Stimulated activated naive CD8-positive, alpha-beta T cell treated with anti-CD3 and anti-CD28 coated beads, Interleukin-15, Interleukin-2, amounts not matched to agents 100 ng/mL and 50 ng/mL, for 24 hours (primary cell): ENCODE data around the gene SKIDA1.
A peak's percentile ranks its signal among the peaks of the same experiment; 100 is the strongest.

ENCODE experiments used
- H3K27ac Mint-ChIP-seq: one replicate; pipeline ENCODE4 v1.8.0; 2021; ENCODE audit warnings: mild to moderate bottlenecking, mixed read lengths
- H3K27me3 Mint-ChIP-seq: one replicate; pipeline ENCODE4 v1.8.0; 2021; ENCODE audit warnings: mixed read lengths
- H3K36me3 Mint-ChIP-seq: one replicate; pipeline ENCODE4 v1.8.0; 2021; ENCODE audit warnings: low read depth, mixed read lengths
- H3K4me1 Mint-ChIP-seq: one replicate; pipeline ENCODE4 v1.8.0; 2021; ENCODE audit warnings: low read depth, mixed read lengths
- H3K4me3 Mint-ChIP-seq: one replicate; pipeline ENCODE4 v1.8.0; 2021; ENCODE audit warnings: mild to moderate bottlenecking, mixed read lengths
- H3K9me3 Mint-ChIP-seq: one replicate; pipeline ENCODE4 v1.8.0; 2021; ENCODE audit warnings: mixed read lengths

Gene SKIDA1

GRCh38 chr10:21523557-21524008, 1.9 kb downstream of the SKIDA1 start:
- peaks cover 47% of the 10 kb centered on the region for H3K4me1 Mint-ChIP-seq
- no peak overlapping the region for H3K27ac Mint-ChIP-seq
- H3K4me3 Mint-ChIP-seq: no peak overlapping the region

GRCh38 chr10:21522631-21523406, 2.7 kb downstream of the SKIDA1 start:
- H3K4me1 Mint-ChIP-seq: peaks cover 48% of the 10 kb centered on the region

More at GRCh38 chr10:21523557-21524008, 1.9 kb downstream of the SKIDA1 start:
- no peaks in the 10 kb centered on the region for H3K36me3 Mint-ChIP-seq
- H3K9me3 Mint-ChIP-seq: no peaks in the 10 kb centered on the region
- peaks cover 78% of the 10 kb centered on the region for H3K27me3 Mint-ChIP-seq

DNA sequence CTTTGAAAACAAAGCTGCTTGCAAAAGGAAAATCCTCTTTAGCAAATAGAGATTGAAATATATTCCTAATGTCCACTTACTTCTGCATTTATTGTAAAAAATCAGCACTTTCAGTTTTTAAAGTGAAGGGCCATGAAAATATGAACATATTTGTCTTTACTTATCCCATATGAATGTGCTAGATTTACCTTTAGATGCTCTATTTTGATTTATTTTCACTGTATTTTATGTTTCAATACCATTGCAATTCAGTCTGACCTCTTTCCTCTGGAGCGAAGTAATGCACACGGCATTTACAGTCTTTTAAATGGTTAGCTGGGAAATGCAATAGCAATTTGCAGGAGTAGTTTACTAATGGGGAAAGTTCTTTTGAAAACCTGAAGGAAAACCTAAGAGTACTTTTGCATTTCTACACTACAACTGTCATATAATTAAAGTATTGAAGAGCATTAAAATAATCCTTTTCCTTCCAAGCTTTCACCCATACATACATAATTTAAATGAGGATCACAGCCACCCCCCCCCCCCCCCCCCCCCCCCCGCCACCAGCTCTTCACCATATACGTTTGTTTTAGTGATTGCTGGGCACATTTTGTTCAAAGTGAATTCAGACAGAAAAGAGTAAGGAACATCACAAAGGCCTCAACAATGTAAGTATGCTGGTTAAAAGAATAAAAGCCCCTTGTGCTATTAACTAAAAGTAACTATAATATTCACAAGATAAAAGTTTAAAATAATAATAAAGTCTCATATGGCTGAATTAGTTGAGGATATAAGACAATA, 3.5 kb downstream of the SKIDA1 start:
- Mint-ChIP-seq H3K27ac (no peak overlapping the region), H3K4me1 (peaks cover 47% of the 10 kb centered on the region)

More at GRCh38 chr10:21522631-21523406, 2.7 kb downstream of the SKIDA1 start:
- H3K27me3 Mint-ChIP-seq: peaks cover 78% of the 10 kb centered on the region
- no peaks in the 10 kb centered on the region for H3K36me3 Mint-ChIP-seq
- no peaks in the 10 kb centered on the region for H3K9me3 Mint-ChIP-seq
- no peak overlapping the region for H3K27ac Mint-ChIP-seq
- no peak overlapping the region for H3K4me3 Mint-ChIP-seq

GRCh38 chr10:21520949-21521348, 4.5 kb downstream of the SKIDA1 start:
- H3K9me3 Mint-ChIP-seq: no peaks in the 10 kb centered on the region
- H3K27me3 Mint-ChIP-seq: peaks cover 83% of the 10 kb centered on the region
- H3K27ac Mint-ChIP-seq: no peak overlapping the region
- no peak overlapping the region for H3K4me3 Mint-ChIP-seq
- no peaks in the 10 kb centered on the region for H3K36me3 Mint-ChIP-seq
- peaks cover 45% of the 10 kb centered on the region for H3K4me1 Mint-ChIP-seq

More for the DNA sequence above, 3.5 kb downstream of the SKIDA1 start:
- Mint-ChIP-seq H3K9me3 (no peaks in the 10 kb centered on the region), H3K27me3 (peaks cover 82% of the 10 kb centered on the region), H3K4me3 (no peak overlapping the region), H3K36me3 (no peaks in the 10 kb centered on the region)

DNA sequence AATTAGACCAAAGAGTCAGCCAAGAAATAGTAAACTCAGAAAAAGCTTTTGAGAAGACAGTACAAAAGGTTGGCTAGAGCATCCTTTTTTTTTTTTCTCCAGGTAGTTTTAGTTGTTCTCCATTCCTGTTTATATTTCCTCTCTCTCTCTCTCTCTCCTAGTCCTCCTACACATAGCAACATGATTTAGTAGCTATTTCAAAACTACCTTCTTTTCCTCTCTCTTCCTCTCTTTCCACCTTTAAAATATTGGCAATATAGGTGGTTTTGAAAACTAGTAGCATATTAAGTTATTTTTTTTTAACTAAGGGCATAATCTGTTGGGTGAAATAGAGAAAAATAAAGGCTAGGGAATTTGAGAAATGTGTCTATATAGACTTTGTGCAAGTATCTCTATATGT, 5.0 kb downstream of the SKIDA1 start:
- Mint-ChIP-seq H3K4me1 (peaks cover 46% of the 10 kb centered on the region), H3K9me3 (no peaks in the 10 kb centered on the region), H3K36me3 (no peaks in the 10 kb centered on the region), H3K4me3 (peak overlapping the region; percentile 86), H3K27me3 (peaks cover 86% of the 10 kb centered on the region), H3K27ac (peak overlapping the region; percentile 32)

GRCh38 chr10:21519941-21520436, 5.5 kb downstream of the SKIDA1 start:
- Mint-ChIP-seq H3K4me1 (peaks cover 40% of the 10 kb centered on the region), H3K9me3 (no peaks in the 10 kb centered on the region), H3K4me3 (peak overlapping the region; percentile 86), H3K36me3 (no peaks in the 10 kb centered on the region), H3K27ac (no peak overlapping the region), H3K27me3 (peaks cover 86% of the 10 kb centered on the region)

- Mint-ChIP-seq H3K36me3 (no peaks in the 10 kb centered on the region), H3K27ac (no peak overlapping the region), H3K27me3 (peaks cover 86% of the 10 kb centered on the region), H3K4me1 (peaks cover 35% of the 10 kb centered on the region), H3K4me3 (peak overlapping the region; percentile 86), H3K9me3 (no peaks in the 10 kb centered on the region)
These were observed 6.0 kb downstream of the SKIDA1 start for GRCh38 chr10:21519397-21519933.

DNA sequence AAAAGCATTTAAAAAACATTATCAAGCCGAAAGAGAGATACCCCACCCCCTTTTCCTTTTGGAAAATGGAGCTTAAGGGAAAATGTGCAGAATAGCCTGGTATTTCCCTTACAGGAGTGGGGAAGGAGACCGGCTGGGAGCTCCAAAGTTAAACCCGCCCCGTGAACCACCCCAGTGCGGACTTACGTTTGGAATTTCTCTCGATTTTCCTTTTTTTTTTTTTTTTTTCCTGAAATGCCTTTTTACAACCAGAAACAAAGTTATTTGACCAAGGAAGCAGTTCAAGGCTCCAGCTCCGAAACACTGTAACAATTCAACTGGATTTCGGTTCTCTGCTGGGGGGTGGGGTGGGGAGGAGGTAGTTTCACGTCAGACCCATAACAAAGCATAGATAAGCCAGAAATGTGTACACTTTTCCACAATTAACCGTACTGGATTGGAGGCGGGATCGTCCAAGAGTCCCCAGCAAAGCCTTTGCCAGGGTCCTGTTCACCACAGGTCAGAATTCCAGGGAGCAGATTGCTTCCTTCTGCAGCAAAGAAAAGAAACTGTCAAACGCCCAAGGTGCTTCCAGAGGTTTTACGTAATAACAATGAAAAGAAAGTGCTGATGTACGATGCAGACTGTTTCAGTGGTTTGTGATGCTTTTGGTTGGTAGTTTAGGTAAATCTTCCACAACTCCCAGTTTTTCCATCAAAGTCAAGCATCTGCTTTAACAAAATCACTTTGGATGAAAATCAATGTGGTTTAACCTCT, 6.7 kb downstream of the SKIDA1 start:
- Mint-ChIP-seq H3K9me3 (no peaks in the 10 kb centered on the region), H3K27ac (no peak overlapping the region), H3K36me3 (no peaks in the 10 kb centered on the region), H3K4me3 (peak overlapping the region; percentile 86), H3K27me3 (peaks cover 84% of the 10 kb centered on the region), H3K4me1 (peaks cover 34% of the 10 kb centered on the region)

- Mint-ChIP-seq H3K9me3 (no peaks in the 10 kb centered on the region), H3K36me3 (no peaks in the 10 kb centered on the region), H3K27ac (no peak overlapping the region), H3K4me3 (peak overlapping the region; percentile 86), H3K4me1 (peaks cover 34% of the 10 kb centered on the region), H3K27me3 (peaks cover 84% of the 10 kb centered on the region)
These were observed 7.3 kb downstream of the SKIDA1 start for GRCh38 chr10:21518149-21518640.

DNA sequence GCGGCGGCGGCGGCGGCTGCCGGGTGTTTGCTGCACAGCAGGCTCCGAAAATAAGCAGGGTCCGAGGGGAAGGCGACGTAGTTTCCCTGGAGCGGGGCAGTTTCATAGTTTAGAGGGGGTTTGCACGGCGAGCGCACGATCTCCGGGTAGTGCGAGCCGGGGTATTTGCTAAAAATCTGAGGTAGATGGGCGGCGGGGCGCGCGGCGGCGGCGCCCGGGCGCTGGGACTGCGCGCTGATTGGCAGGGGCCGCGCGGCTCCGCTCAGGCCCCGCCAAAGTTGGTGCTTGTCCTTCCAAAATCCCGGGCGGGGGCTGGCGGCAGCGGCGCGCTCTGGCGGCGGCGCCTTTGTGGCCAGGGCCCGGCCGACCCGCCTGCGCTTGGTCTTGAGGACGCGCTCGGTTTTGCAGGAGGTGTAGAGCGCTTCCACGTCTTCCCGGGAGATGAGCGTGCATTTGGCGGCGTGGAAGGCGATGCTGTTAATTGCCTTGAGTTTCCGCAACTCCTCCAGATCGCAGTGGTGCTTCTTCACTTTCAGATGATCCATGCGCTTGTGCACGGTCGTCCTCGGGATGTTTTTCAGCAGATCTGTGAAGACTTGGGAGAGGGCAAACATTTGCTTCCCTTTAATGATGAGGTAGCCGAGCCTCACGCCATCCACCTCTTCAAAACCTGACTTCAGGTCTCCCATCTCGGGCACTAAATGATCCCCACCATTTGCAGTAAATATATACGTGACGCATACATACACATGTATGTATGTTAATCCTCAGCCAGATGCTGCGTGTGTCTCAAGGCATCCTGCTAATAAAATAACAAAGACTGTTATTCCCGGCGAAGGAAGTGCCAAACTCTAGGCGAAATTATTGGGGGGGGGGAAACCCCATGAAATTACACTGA, 8.1 kb downstream of the SKIDA1 start:
- Mint-ChIP-seq H3K27ac (no peak overlapping the region), H3K36me3 (no peaks in the 10 kb centered on the region)

GRCh38 chr10:21516242-21517131, 9.0 kb downstream of the SKIDA1 start:
- H3K27ac Mint-ChIP-seq: no peak overlapping the region
- H3K4me1 Mint-ChIP-seq: peaks cover 34% of the 10 kb centered on the region
- H3K4me3 Mint-ChIP-seq: peak overlapping the region; percentile 86
- H3K36me3 Mint-ChIP-seq: no peaks in the 10 kb centered on the region
- no peaks in the 10 kb centered on the region for H3K9me3 Mint-ChIP-seq
- H3K27me3 Mint-ChIP-seq: peaks cover 88% of the 10 kb centered on the region

More for the DNA sequence above, 8.1 kb downstream of the SKIDA1 start:
- H3K4me3 Mint-ChIP-seq: peak overlapping the region; percentile 86
- peaks cover 34% of the 10 kb centered on the region for H3K4me1 Mint-ChIP-seq
- no peaks in the 10 kb centered on the region for H3K9me3 Mint-ChIP-seq
- peaks cover 84% of the 10 kb centered on the region for H3K27me3 Mint-ChIP-seq

DNA sequence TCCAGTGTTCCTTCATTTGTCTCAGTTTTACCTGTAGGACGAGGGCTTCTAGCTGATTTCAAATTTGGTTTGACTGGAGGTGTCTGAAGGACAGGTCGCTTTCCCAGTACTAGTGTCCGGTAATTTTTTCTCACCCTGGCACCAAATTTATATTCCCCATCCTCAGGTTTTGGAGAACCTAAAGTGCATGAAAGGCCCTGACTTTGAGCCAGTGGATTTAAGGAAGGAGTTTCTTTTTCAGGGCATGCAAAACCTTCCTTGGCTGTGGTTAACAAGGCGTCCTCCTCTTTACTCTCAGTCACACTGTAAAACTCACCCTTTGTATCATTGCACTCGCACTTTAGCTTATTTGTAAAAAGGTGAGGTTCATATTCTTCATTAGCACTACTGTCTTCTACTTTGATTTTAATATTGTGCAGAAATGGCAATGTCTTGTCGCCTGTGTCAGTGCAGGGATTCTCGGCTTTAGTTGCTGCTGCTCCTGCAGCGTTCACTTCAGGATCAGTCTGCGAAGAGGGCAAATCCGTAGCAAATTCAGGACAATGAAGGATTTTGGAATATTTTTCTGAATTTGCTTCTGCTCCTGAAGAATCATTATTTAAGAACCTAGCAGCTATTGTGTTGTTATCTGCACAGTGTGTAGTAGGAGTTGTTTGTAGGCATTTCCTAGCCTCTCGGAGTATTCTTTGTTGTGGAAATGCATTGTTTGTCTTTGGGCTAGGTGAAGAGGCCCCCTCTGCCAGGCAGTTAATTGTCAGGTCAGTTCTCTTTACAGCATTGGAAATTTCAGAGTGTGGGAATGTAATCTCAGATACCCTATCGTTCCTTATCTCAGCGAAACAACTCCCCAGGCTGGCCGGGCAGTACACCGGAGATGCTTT, 9.9 kb downstream of the SKIDA1 start:
- Mint-ChIP-seq H3K27ac (no peak overlapping the region), H3K27me3 (peaks cover 88% of the 10 kb centered on the region), H3K9me3 (no peaks in the 10 kb centered on the region), H3K36me3 (no peaks in the 10 kb centered on the region), H3K4me3 (peak overlapping the region; percentile 58), H3K4me1 (peaks cover 34% of the 10 kb centered on the region)
